Measurements from ENCODE around the gene HM13.

The HM13 gene

GRCh38 chr20:31597481-31597855 is 83.2 kb downstream of the HM13 start:
- Histone ChIP-seq H3K4me1 (ENCODE audit: control insufficient read depth in 1 of 2, insufficient read depth in 2 of 2, low read length in 2 of 2) (peaks cover 30 to 37% of the 10 kb centered on the region in 2 experiments), H3K4ac (ENCODE audit: low read depth, low read length) (peak overlapping the region; percentile 49), H3K79me2 (ENCODE audit: control insufficient read depth, insufficient read depth, low read length, poor library complexity) (peaks cover 12% of the 10 kb centered on the region), H4K8ac (ENCODE audit: low read depth, low read length) (peak overlapping the region; percentile 67), H3K79me1 (ENCODE audit: low read length) (peaks cover 64% of the 10 kb centered on the region), H3K23ac (ENCODE audit: low read length) (no peak overlapping the region), H3K27me3 (ENCODE audit: insufficient read depth, low read length) (no peaks in the 10 kb centered on the region), H2BK12ac (ENCODE audit: low read length) (peak overlapping the region; percentile 97), H4K12ac (ENCODE audit: low read depth, low read length) (no peak overlapping the region), H3K18ac (ENCODE audit: low read length) (peak overlapping the region; percentile 93), H3K27ac (ENCODE audit: low read depth, low read length) (peak overlapping the region; percentile 98), H2BK5ac (ENCODE audit: low read depth, low read length, poor library complexity) (peak overlapping the region; percentile 98), H3K4me3 (ENCODE audit: low read depth, low read length) (no peak overlapping the region), H3K4me2 (ENCODE audit: low read length) (no peak overlapping the region), H3K9ac (ENCODE audit: low read length) (no peak overlapping the region), H2AFZ (ENCODE audit: insufficient read depth, low read length, poor library complexity) (no peak overlapping the region), H4K91ac (ENCODE audit: low read depth, low read length) (peak overlapping the region; percentile 82), H3K14ac (ENCODE audit: low read length) (peak overlapping the region; percentile 75), H2AK5ac (ENCODE audit: low read length) (peak overlapping the region; percentile 85), H3K36me3 (ENCODE audit: control insufficient read depth in 1 of 2, insufficient read depth in 2 of 2, low read length in 2 of 2) (no peaks in the 10 kb centered on the region), H2BK120ac (ENCODE audit: insufficient read depth, low read length, poor library complexity) (peak overlapping the region; percentile 99), H3K9me3 (ENCODE audit: insufficient read depth, low read depth, low read length) (peaks cover 3% of the 10 kb centered on the region)
- peak; percentile 67 to 69 for DNase-seq
- no CpG with 5 or more reads among the region's 2 CpGs for WGBS (ENCODE audit: extremely low coverage, insufficient coverage, insufficient read length)

- Histone ChIP-seq H4K12ac (ENCODE audit: low read depth, low read length) (no peak overlapping the region), H3K4me3 (ENCODE audit: low read depth, low read length) (no peak overlapping the region), H2BK12ac (ENCODE audit: low read length) (peak overlapping the region; percentile 86), H3K27ac (ENCODE audit: low read depth, low read length) (peak overlapping the region; percentile 87), H2AK5ac (ENCODE audit: low read length) (peak overlapping the region; percentile 86), H3K18ac (ENCODE audit: low read length) (peak overlapping the region; percentile 57), H4K91ac (ENCODE audit: low read depth, low read length) (peak overlapping the region; percentile 90), H3K9ac (ENCODE audit: low read length) (no peak overlapping the region), H3K36me3 (ENCODE audit: control insufficient read depth in 1 of 2, insufficient read depth in 2 of 2, low read length in 2 of 2) (peaks cover 16 to 18% of the 10 kb centered on the region in 2 experiments), H3K14ac (ENCODE audit: low read length) (peak overlapping the region; percentile 33), H3K4me2 (ENCODE audit: low read length) (no peak overlapping the region), H2BK120ac (ENCODE audit: insufficient read depth, low read length, poor library complexity) (peak overlapping the region; percentile 96), H4K8ac (ENCODE audit: low read depth, low read length) (peak overlapping the region; percentile 62), H3K27me3 (ENCODE audit: insufficient read depth, low read length) (no peaks in the 10 kb centered on the region), H3K9me3 (ENCODE audit: insufficient read depth, low read depth, low read length) (no peaks in the 10 kb centered on the region), H2AFZ (ENCODE audit: insufficient read depth, low read length, poor library complexity) (no peak overlapping the region), H3K79me1 (ENCODE audit: low read length) (peaks cover 65% of the 10 kb centered on the region), H3K23ac (ENCODE audit: low read length) (no peak overlapping the region), H3K4me1 (ENCODE audit: control insufficient read depth in 1 of 2, insufficient read depth in 2 of 2, low read length in 2 of 2) (peaks cover 6 to 14% of the 10 kb centered on the region in 2 experiments), H3K79me2 (ENCODE audit: control insufficient read depth, insufficient read depth, low read length, poor library complexity) (peaks cover 25% of the 10 kb centered on the region), H3K4ac (ENCODE audit: low read depth, low read length) (peak overlapping the region; percentile 56), H2BK5ac (ENCODE audit: low read depth, low read length, poor library complexity) (peak overlapping the region; percentile 97)
- no peak for DNase-seq
- 100% methylated on average over 1 of the region's 4 CpGs for WGBS (ENCODE audit: extremely low coverage, insufficient coverage, insufficient read length)
Observed at GRCh38 chr20:31602431-31602778, 88.2 kb downstream of the HM13 start.

DNA sequence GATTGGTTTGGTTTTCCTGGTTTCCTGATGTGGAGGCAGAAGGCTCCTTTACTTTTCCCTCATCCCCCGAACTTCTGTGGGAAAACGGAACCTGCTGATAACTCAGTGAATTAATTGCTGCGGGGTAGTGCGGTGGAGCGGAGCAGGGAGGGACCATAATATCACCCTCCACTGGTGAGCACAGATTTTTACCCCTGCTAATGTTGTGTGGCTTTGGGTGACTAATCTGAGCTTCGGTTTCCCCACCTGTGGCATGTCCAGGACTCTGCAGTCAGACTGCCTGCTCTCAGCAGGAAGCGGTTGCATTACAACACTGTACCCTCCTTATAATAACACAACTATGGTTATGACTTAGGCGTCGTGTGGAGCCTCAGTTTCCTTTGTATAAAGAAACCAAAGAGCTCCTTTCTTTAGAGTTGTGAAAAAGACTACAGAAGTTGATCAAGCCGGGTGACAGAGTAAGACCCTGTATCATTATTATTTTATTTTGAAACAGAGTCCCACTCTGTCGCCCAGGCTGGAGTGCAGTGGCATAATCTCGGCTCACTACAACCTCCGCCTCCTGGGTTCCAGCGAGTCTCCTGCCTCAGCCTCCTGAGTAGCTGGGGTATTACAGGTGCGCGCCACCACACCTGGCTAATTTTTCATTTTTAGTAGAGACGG is 88.7 kb downstream of the HM13 start:
- no peak overlapping the region for H3K23ac ChIP-seq (ENCODE audit: low read length)
- H3K36me3 ChIP-seq (ENCODE audit: control insufficient read depth in 1 of 2, insufficient read depth in 2 of 2, low read length in 2 of 2): peaks cover 16 to 18% of the 10 kb centered on the region in 2 experiments
- peak overlapping the region; percentile 97 for H2BK5ac ChIP-seq (ENCODE audit: low read depth, low read length, poor library complexity)
- H2BK12ac ChIP-seq (ENCODE audit: low read length): peak overlapping the region; percentile 90
- H3K27ac ChIP-seq (ENCODE audit: low read depth, low read length): peak overlapping the region; percentile 87
- no CpG with 5 or more reads among the region's 17 CpGs for WGBS (ENCODE audit: extremely low coverage, insufficient coverage, insufficient read length)
- no peak overlapping the region for H2AFZ ChIP-seq (ENCODE audit: insufficient read depth, low read length, poor library complexity)
- H3K9me3 ChIP-seq (ENCODE audit: insufficient read depth, low read depth, low read length): no peaks in the 10 kb centered on the region
- DNase-seq: peak in 1 of 2 donors; percentile 49
- H3K79me2 ChIP-seq (ENCODE audit: control insufficient read depth, insufficient read depth, low read length, poor library complexity): peaks cover 27% of the 10 kb centered on the region
- H3K4me3 ChIP-seq (ENCODE audit: low read depth, low read length): no peak overlapping the region
- peaks cover 65% of the 10 kb centered on the region for H3K79me1 ChIP-seq (ENCODE audit: low read length)
- peak overlapping the region; percentile 90 for H4K91ac ChIP-seq (ENCODE audit: low read depth, low read length)
- peak overlapping the region; percentile 86 for H2AK5ac ChIP-seq (ENCODE audit: low read length)
- H4K8ac ChIP-seq (ENCODE audit: low read depth, low read length): peak overlapping the region; percentile 62
- no peak overlapping the region for H4K12ac ChIP-seq (ENCODE audit: low read depth, low read length)
- H2BK120ac ChIP-seq (ENCODE audit: insufficient read depth, low read length, poor library complexity): peak overlapping the region; percentile 96
- peak overlapping the region; percentile 57 for H3K18ac ChIP-seq (ENCODE audit: low read length)
- peaks cover 5 to 12% of the 10 kb centered on the region in 2 experiments for H3K4me1 ChIP-seq (ENCODE audit: control insufficient read depth in 1 of 2, insufficient read depth in 2 of 2, low read length in 2 of 2)
- peak overlapping the region; percentile 56 for H3K4ac ChIP-seq (ENCODE audit: low read depth, low read length)
- no peaks in the 10 kb centered on the region for H3K27me3 ChIP-seq (ENCODE audit: insufficient read depth, low read length)
- no peak overlapping the region for H3K4me2 ChIP-seq (ENCODE audit: low read length)
- H3K9ac ChIP-seq (ENCODE audit: low read length): no peak overlapping the region
- peak overlapping the region; percentile 54 for H3K14ac ChIP-seq (ENCODE audit: low read length)

DNA sequence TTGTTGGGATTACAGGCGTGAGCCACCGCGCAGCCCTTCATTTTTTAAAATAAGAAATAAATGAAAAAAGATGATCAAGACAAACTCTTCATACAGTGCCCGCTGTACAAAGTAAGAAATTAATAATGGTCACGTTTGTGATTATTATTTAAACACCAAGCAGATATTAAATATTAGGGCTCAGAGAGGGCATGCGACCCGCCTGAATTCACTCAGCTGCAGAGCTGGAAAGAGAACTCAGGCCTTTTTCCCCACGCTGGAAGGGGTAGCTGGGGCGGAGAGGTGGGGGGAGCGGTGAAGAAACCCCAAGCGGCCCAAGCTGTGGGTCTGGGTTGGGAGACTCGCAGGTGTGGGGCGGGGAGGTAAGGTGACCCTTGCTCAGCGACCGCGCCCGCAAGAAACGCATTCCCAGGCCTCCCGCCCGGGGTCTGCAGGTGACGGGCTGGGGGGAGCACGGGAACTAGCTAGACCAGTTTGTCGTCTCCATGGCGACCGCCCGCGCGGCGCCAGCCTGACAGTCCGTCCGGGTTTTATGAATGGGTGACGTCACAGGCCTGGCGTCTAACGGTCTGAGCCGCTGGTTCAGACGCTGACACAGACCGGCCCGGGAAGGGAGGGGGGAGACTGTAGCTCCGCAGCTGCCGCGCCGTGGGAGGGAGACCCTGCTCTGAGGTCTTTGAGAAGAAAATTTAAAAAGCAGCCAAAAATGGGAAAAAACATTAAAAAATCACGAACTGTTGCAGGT is 89.8 kb downstream of the HM13 start:
- peak; percentile 98 for DNase-seq
- H3K27ac ChIP-seq (ENCODE audit: low read depth, low read length): peak overlapping the region; percentile 100
- H4K8ac ChIP-seq (ENCODE audit: low read depth, low read length): peak overlapping the region; percentile 79
- peak overlapping the region; percentile 87 for H2BK120ac ChIP-seq (ENCODE audit: insufficient read depth, low read length, poor library complexity)
- peaks cover 7 to 16% of the 10 kb centered on the region in 2 experiments for H3K4me1 ChIP-seq (ENCODE audit: control insufficient read depth in 1 of 2, insufficient read depth in 2 of 2, low read length in 2 of 2)
- H3K27me3 ChIP-seq (ENCODE audit: insufficient read depth, low read length): no peaks in the 10 kb centered on the region
- no CpG with 5 or more reads among the region's 43 CpGs for WGBS (ENCODE audit: extremely low coverage, insufficient coverage, insufficient read length)
- peaks cover 63% of the 10 kb centered on the region for H3K79me1 ChIP-seq (ENCODE audit: low read length)
- H3K14ac ChIP-seq (ENCODE audit: low read length): peak overlapping the region; percentile 81
- no peak overlapping the region for H3K23ac ChIP-seq (ENCODE audit: low read length)
- H3K79me2 ChIP-seq (ENCODE audit: control insufficient read depth, insufficient read depth, low read length, poor library complexity): peaks cover 29% of the 10 kb centered on the region
- peak overlapping the region; percentile 73 for H3K4me3 ChIP-seq (ENCODE audit: low read depth, low read length)
- no peak overlapping the region for H2AFZ ChIP-seq (ENCODE audit: insufficient read depth, low read length, poor library complexity)
- H2BK12ac ChIP-seq (ENCODE audit: low read length): peak overlapping the region; percentile 29
- H4K91ac ChIP-seq (ENCODE audit: low read depth, low read length): peak overlapping the region; percentile 98
- no peak overlapping the region for H2AK5ac ChIP-seq (ENCODE audit: low read length)
- H3K18ac ChIP-seq (ENCODE audit: low read length): peak overlapping the region; percentile 69
- no peak overlapping the region for H4K12ac ChIP-seq (ENCODE audit: low read depth, low read length)
- peak overlapping the region; percentile 99 for H3K9ac ChIP-seq (ENCODE audit: low read length)
- H3K4ac ChIP-seq (ENCODE audit: low read depth, low read length): peak overlapping the region; percentile 66
- peak overlapping the region; percentile 90 for H3K4me2 ChIP-seq (ENCODE audit: low read length)
- H2BK5ac ChIP-seq (ENCODE audit: low read depth, low read length, poor library complexity): peak overlapping the region; percentile 97
- H3K9me3 ChIP-seq (ENCODE audit: insufficient read depth, low read depth, low read length): no peaks in the 10 kb centered on the region
- peaks cover 16 to 18% of the 10 kb centered on the region in 2 experiments for H3K36me3 ChIP-seq (ENCODE audit: control insufficient read depth in 1 of 2, insufficient read depth in 2 of 2, low read length in 2 of 2)
